CD4-positive, alpha-beta memory T cell (primary cell): ENCODE data around the gene PARD3B. TPM values are rescaled to one million over a fixed set of nuclear protein-coding genes. Genes with fewer than 3 reads are reported as not detected.

Experiments
- CTCF ChIA-PET: fragments of 350-600 bp; sonication (Branson Sonifier 250); formaldehyde crosslinking; loops from one replicate; lab custom pipeline; 2021; ENCODE audit warnings: inconsistent platforms; ENCODE audit not compliant: partially characterized antibody; lab: Charles Lee
- POLR2A ChIA-PET: fragments of 350-600 bp; sonication (Branson Sonifier 250); formaldehyde crosslinking; loops from one replicate; lab custom pipeline; 2021; ENCODE audit not compliant: partially characterized antibody; lab: Charles Lee
- DNase-seq, 5 donors: peaks; one replicate each; pipeline versions ENCODE4 v3.0.0 to v3.0.0-alpha.2; 2020 to 2022; ENCODE audit warnings: mixed read lengths in 1 of 5
- H3K27ac ChIP-seq: one replicate; pipeline ENCODE4 v1.7.0; 2013; ENCODE audit warnings: low read depth, low read length
- H3K27me3 ChIP-seq: 2 replicates; pipeline ENCODE4 v1.7.0; 2013; ENCODE audit warnings: mild to moderate bottlenecking, low read length, moderate library complexity; ENCODE audit not compliant: insufficient read depth
- H3K36me3 ChIP-seq: 2 replicates; pipeline ENCODE4 v1.7.0; 2013; ENCODE audit warnings: mild to moderate bottlenecking, low read length, moderate library complexity; ENCODE audit not compliant: insufficient read depth
- H3K4me1 ChIP-seq: 2 replicates; pipeline ENCODE4 v1.7.0; 2013; ENCODE audit warnings: mild to moderate bottlenecking, low read length, moderate library complexity; ENCODE audit not compliant: insufficient read depth
- H3K4me3 ChIP-seq, 2 donors: one replicate each; pipeline ENCODE4 v1.7.0; 2013; ENCODE audit warnings: low read length in 2 of 2, mild to moderate bottlenecking in 1 of 2
- H3K9me3 ChIP-seq, 2 donors: one replicate each; pipeline ENCODE4 v1.7.0; 2013; ENCODE audit warnings: low read length in 2 of 2, control low read depth in 1 of 2; ENCODE audit not compliant: control insufficient read depth in 1 of 2
- H3K27ac Mint-ChIP-seq, 7 donors: one replicate each; pipeline ENCODE4 v1.8.0; 2020 to 2021; ENCODE audit warnings: mixed read lengths in 7 of 7, mild to moderate bottlenecking in 6 of 7, inconsistent platforms in 3 of 7, moderate library complexity in 3 of 7
- H3K27me3 Mint-ChIP-seq, 2 donors: one replicate each; pipeline ENCODE4 v1.8.0; 2020 to 2021; ENCODE audit warnings: mixed read lengths in 2 of 2
- H3K36me3 Mint-ChIP-seq, 2 donors: one replicate each; pipeline ENCODE4 v1.8.0; 2020 to 2021; ENCODE audit warnings: mixed read lengths in 2 of 2, inconsistent platforms in 1 of 2, mild to moderate bottlenecking in 1 of 2
- H3K4me1 Mint-ChIP-seq, 4 donors: one replicate each; pipeline ENCODE4 v1.8.0; 2020 to 2021; ENCODE audit warnings: mixed read lengths in 4 of 4, mild to moderate bottlenecking in 1 of 4
- H3K4me3 Mint-ChIP-seq, 8 donors: one replicate each; pipeline ENCODE4 v1.8.0; 2020 to 2021; ENCODE audit warnings: mixed read lengths in 8 of 8, mild to moderate bottlenecking in 7 of 8, moderate library complexity in 6 of 8, inconsistent platforms in 3 of 8
- H3K9me3 Mint-ChIP-seq, 8 donors: one replicate each; pipeline ENCODE4 v1.8.0; 2020 to 2021; ENCODE audit warnings: mixed read lengths in 8 of 8, mild to moderate bottlenecking in 5 of 8, inconsistent platforms in 3 of 8, moderate library complexity in 1 of 8
- intact Hi-C: fragments of 100-400 bp; cut with micrococcal nuclease; formaldehyde crosslinking; loops from one replicate; pipeline ENCODE4 v1.15.1; 2023
- polyA plus RNA-seq, 2 donors: library from polyadenylated mRNA; unstranded; fragments of 300-500 nt; fragmentation: Illumina TruSeq; gene quantifications; one replicate each; pipeline ENCODE4 v1.2.3, GENCODE V29; 2021
- total RNA-seq, 2 experiments: library from RNA; stranded (reverse); gene quantifications; one replicate each; pipeline ENCODE4 v1.2.3, GENCODE V29; 2021

Gene PARD3B
- total and polyA plus RNA-seq, 4 experiments from 2014 or later = 0.44 to 1.3 (median 1.2) TPM; not detected in 1

DNA sequence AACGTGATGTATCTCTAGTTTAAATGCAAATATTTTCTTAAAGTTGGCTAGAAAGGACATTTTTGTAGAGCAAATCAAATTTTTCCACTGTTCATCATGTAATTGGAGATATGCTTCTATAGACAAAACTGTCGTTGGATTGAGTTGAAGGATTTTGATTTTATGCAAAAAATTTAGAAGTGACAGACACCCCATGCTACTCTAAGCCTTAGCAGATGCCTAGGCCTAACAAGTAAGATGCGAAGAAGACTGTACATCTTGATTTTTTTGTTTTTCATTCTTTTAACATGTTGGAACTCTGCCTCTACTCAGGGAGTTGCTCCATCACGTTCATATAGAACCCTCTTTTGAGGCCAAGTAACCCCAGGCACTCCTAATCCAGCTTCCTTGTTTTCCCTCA lies 331.0 kb downstream of the PARD3B start:
- H3K27me3 ChIP-seq = no peaks in the 10 kb centered on the region
- no peak for DNase-seq
- no peak overlapping the region for H3K4me3 ChIP-seq
- intact Hi-C loops = no loop called here
- H3K27ac ChIP-seq = no peak overlapping the region
- no peaks in the 10 kb centered on the region for H3K27me3 Mint-ChIP-seq
- POLR2A ChIA-PET = interaction anchor here (1.1 kb wide), 1 partner anchor 254 kb away, joined by 3 read pairs; no protein-coding TSS in a partner anchor
- peaks cover 51% of the 10 kb centered on the region for H3K4me1 ChIP-seq
- CTCF ChIA-PET = no interaction called here
- no peaks in the 10 kb centered on the region for H3K36me3 ChIP-seq
- peaks cover 0 to 2% of the 10 kb centered on the region in 2 donors for H3K36me3 Mint-ChIP-seq
- no peak overlapping the region for H3K4me3 Mint-ChIP-seq
- peaks cover 0 to 5% (median 1%) of the 10 kb centered on the region in 8 donors for H3K9me3 Mint-ChIP-seq
- no peaks in the 10 kb centered on the region for H3K9me3 ChIP-seq
- H3K4me1 Mint-ChIP-seq = peaks cover 25 to 65% (median 47%) of the 10 kb centered on the region in 4 donors
- no peak overlapping the region for H3K27ac Mint-ChIP-seq

DNA sequence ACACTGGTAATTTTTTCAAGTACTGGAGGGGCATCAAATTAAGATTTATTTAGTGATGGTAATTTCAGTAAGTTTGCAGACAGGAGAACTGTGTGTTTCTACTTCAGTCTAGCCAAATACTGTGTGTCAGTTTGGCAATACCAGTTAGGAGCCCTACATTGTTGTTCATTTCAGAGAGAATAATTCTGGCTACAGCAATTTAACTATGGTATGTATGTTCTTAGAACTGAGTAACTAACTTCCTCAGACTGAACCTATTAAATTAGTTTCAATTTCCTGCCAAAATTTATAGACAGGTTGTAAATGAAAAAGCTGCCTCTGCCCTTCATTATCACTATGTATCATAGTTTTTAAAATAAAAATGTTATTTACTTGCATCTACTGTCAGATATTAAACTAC lies 332.4 kb downstream of the PARD3B start:
- intact Hi-C loops = no loop called here
- no peak overlapping the region for H3K27ac ChIP-seq

DNA sequence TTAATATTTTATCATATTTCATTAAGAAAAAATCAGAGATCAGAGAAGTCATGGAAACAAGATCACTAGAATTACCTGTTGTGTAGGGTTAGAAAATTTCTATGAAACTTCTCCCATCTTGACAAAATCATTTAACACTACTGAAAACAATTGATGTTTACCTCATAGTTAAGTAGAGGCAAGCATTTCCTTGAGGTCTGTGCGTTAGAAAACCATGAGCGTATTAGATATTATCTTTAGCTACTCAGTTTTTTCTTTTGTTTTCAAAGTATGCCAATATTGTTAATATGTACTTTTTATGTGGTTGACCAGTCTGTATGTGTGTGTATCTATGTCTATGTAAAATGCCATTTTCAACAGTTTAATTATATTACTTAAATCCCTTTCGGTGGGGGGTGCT lies 335.7 kb downstream of the PARD3B start:
- no peaks in the 10 kb centered on the region for H3K36me3 ChIP-seq
- Mint-ChIP-seq H3K9me3 (peaks cover 0 to 3% (median 0%) of the 10 kb centered on the region in 8 donors), H3K36me3 (peaks cover 0 to 3% of the 10 kb centered on the region in 2 donors), H3K4me3 (peak overlapping the region; percentile 11 to 79 (median 71)), H3K27me3 (no peaks in the 10 kb centered on the region), H3K27ac (peak overlapping the region; percentile 81 to 96 (median 92)), H3K4me1 (peaks cover 24 to 65% (median 41%) of the 10 kb centered on the region in 4 donors)
- intact Hi-C loops = loop anchor here (2.0 kb wide), 2 partner anchors 68 to 86 kb away; no protein-coding TSS in a partner anchor
- no peak overlapping the region for H3K27ac ChIP-seq
- H3K27me3 ChIP-seq = no peaks in the 10 kb centered on the region
- H3K4me3 ChIP-seq = no peak overlapping the region
- ChIA-PET CTCF (interaction anchor here (1.1 to 3.0 kb wide), 7 partner anchors 8 to 887 kb away, joined by 3 to 13 read pairs (median 6); no protein-coding TSS in a partner anchor), POLR2A (interaction anchor here (0.7 to 4.3 kb wide), 11 partner anchors 8 to 171 kb away, joined by 3 to 41 read pairs (median 4); no protein-coding TSS in a partner anchor)
- peak in 3 of 5 donors; percentile 18 to 34 (median 28) for DNase-seq
- peaks cover 55% of the 10 kb centered on the region for H3K4me1 ChIP-seq
- H3K9me3 ChIP-seq = no peaks in the 10 kb centered on the region

More for the DNA sequence above, 332.4 kb downstream of the PARD3B start:
- peak overlapping the region in 2 of 8 donors; percentile 40 to 41 for H3K4me3 Mint-ChIP-seq
- Histone ChIP-seq H3K27me3 (no peaks in the 10 kb centered on the region), H3K4me3 (no peak overlapping the region), H3K4me1 (peaks cover 54% of the 10 kb centered on the region), H3K9me3 (no peaks in the 10 kb centered on the region), H3K36me3 (no peaks in the 10 kb centered on the region)
- H3K36me3 Mint-ChIP-seq = peaks cover 0 to 2% of the 10 kb centered on the region in 2 donors
- POLR2A ChIA-PET = interaction anchor here (1.2 kb wide), 1 partner anchor 90 kb away, joined by 7 read pairs; no protein-coding TSS in a partner anchor
- peak overlapping the region in 4 of 7 donors; percentile 2 to 74 (median 12) for H3K27ac Mint-ChIP-seq
- H3K9me3 Mint-ChIP-seq = peaks cover 0 to 5% (median 1%) of the 10 kb centered on the region in 8 donors
- CTCF ChIA-PET = interaction anchor here (0.6 to 2.2 kb wide), 5 partner anchors 11 to 801 kb away, joined by 3 to 9 read pairs (median 8); no protein-coding TSS in a partner anchor
- no peak for DNase-seq
- H3K4me1 Mint-ChIP-seq = peaks cover 25 to 67% (median 49%) of the 10 kb centered on the region in 4 donors
- no peaks in the 10 kb centered on the region for H3K27me3 Mint-ChIP-seq

DNA sequence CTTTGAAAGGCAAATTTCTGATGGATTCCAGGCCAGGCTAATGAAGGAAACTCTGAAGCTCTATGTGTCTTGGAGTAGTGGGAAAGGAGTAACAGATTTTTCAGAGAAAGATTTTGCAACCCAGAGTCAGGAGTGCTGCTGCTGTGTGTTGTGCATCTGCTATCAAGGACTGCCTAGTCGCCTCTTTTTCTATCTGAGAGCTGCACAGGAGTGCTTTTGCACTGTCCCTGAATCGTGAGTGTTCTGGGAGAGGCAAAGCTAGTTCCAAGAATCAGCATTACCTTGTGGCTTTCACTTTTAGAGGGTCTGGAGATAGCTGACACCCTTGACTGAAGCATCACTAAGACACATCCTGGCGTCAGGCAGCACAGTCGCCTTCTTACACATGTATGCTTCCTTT lies 336.4 kb downstream of the PARD3B start:
- peak in 1 of 5 donors; percentile 13 for DNase-seq
- H3K4me1 ChIP-seq = peaks cover 55% of the 10 kb centered on the region
- intact Hi-C loops = loop anchor here (2.0 kb wide), 2 partner anchors 67 to 85 kb away; no protein-coding TSS in a partner anchor
- ChIA-PET CTCF (interaction anchor here (1.1 to 3.0 kb wide), 7 partner anchors 8 to 886 kb away, joined by 3 to 13 read pairs (median 6); no protein-coding TSS in a partner anchor), POLR2A (interaction anchor here (0.6 to 4.3 kb wide), 12 partner anchors 9 to 805 kb away, joined by 3 to 41 read pairs (median 4); no protein-coding TSS in a partner anchor)
- Mint-ChIP-seq H3K36me3 (peaks cover 0 to 3% of the 10 kb centered on the region in 2 donors), H3K9me3 (peaks cover 0 to 3% (median 0%) of the 10 kb centered on the region in 8 donors), H3K4me1 (peaks cover 24 to 66% (median 40%) of the 10 kb centered on the region in 4 donors), H3K4me3 (peak overlapping the region; percentile 1 to 79 (median 71)), H3K27ac (peak overlapping the region; percentile 81 to 96 (median 92)), H3K27me3 (no peaks in the 10 kb centered on the region)
- H3K4me3 ChIP-seq = peak overlapping the region in 1 of 2 donors; percentile 1
- peak overlapping the region; percentile 28 for H3K27ac ChIP-seq
- H3K36me3 ChIP-seq = no peaks in the 10 kb centered on the region
- no peaks in the 10 kb centered on the region for H3K9me3 ChIP-seq
- no peaks in the 10 kb centered on the region for H3K27me3 ChIP-seq

DNA sequence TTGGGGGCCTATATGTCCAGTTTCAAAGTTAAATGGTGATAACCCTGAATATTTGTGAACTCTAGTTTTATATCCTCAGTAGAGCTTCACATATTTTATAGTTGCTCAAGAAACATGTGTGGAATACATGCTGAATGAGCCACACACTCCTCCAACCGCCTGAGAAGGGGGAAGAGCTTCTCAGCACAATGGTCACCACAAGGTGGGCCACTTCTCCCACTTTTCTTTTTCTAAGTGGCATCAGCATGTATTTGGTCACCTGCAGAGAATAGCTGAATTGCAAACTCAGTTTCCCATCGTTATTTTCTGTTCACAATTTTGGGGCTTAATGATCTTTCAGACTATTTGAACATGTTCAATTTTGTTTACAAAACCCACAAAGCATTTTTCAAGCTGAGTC lies 340.5 kb downstream of the PARD3B start:
- Histone ChIP-seq H3K27me3 (no peaks in the 10 kb centered on the region), H3K36me3 (no peaks in the 10 kb centered on the region), H3K4me1 (peaks cover 22% of the 10 kb centered on the region), H3K27ac (no peak overlapping the region), H3K9me3 (no peaks in the 10 kb centered on the region), H3K4me3 (no peak overlapping the region)
- CTCF ChIA-PET = interaction anchor here (0.8 to 1.6 kb wide), 7 partner anchors 10 to 793 kb away, joined by 3 to 6 read pairs (median 4); no protein-coding TSS in a partner anchor
- Mint-ChIP-seq H3K4me1 (peaks cover 17 to 43% (median 23%) of the 10 kb centered on the region in 4 donors), H3K9me3 (peaks cover 0 to 3% (median 0%) of the 10 kb centered on the region in 8 donors), H3K4me3 (no peak overlapping the region), H3K36me3 (peaks cover 0 to 8% of the 10 kb centered on the region in 2 donors), H3K27me3 (no peaks in the 10 kb centered on the region), H3K27ac (peak overlapping the region in 1 of 7 donors; percentile 6)
- no peak for DNase-seq
- POLR2A ChIA-PET = interaction anchor here (1.0 to 3.3 kb wide), 3 partner anchors 10 to 85 kb away, joined by 3 to 10 read pairs (median 4); no protein-coding TSS in a partner anchor
- intact Hi-C loops = no loop called here

DNA sequence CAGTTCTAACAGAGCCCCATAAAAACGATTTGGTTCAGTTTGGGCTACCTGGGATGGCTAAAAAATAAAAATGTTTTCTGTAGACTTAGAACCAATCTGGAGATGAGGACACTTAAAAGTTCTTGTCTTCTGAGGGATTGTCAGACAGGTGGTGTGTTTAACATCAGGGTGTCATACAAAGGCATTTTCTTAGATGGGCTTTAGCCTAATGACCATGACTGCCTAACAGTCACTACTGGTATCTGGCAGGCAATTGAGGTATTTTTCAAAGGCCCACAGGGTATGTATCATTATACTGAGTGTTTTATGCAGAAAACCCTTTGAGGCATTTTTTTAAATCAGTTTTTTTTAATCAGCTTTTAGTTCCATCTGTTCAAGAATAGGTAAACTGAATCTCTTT lies 341.4 kb downstream of the PARD3B start:
- peaks cover 0 to 3% (median 0%) of the 10 kb centered on the region in 8 donors for H3K9me3 Mint-ChIP-seq
- peaks cover 0 to 8% of the 10 kb centered on the region in 2 donors for H3K36me3 Mint-ChIP-seq
- Histone ChIP-seq H3K4me1 (peaks cover 12% of the 10 kb centered on the region), H3K36me3 (no peaks in the 10 kb centered on the region), H3K4me3 (no peak overlapping the region), H3K27me3 (no peaks in the 10 kb centered on the region), H3K27ac (no peak overlapping the region), H3K9me3 (no peaks in the 10 kb centered on the region)
- intact Hi-C loops = no loop called here
- no peak overlapping the region for H3K4me3 Mint-ChIP-seq
- H3K4me1 Mint-ChIP-seq = peaks cover 7 to 33% (median 13%) of the 10 kb centered on the region in 4 donors
- H3K27ac Mint-ChIP-seq = no peak overlapping the region
- no peak for DNase-seq
- POLR2A ChIA-PET = no interaction called here
- CTCF ChIA-PET = interaction anchor here (0.8 to 1.4 kb wide), 3 partner anchors 9 to 790 kb away, joined by 3 read pairs; no protein-coding TSS in a partner anchor
- H3K27me3 Mint-ChIP-seq = no peaks in the 10 kb centered on the region

DNA sequence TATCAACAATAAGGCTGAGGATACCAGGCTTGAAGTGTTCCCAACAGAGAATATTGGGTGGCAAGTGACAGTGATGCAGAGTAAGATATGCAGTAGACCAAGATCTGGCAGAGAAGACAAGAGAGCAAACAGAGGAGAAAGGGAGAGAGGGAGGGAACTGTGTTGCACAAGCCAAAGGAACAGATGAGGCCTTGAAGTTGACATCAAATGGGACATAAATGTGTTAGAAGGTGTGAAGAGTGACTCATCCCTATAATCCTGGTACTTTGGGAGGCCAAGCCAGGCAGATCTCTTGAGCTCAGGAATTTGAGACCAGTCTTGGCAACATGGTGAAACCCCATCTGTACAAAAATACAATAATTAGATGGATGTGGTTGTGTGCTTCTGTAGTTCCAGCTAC lies 342.9 kb downstream of the PARD3B start:
- no peaks in the 10 kb centered on the region for H3K27me3 ChIP-seq
- no peaks in the 10 kb centered on the region for H3K9me3 ChIP-seq
- no peak overlapping the region for H3K4me3 ChIP-seq
- intact Hi-C loops = no loop called here
- no peak for DNase-seq
- H3K27ac ChIP-seq = no peak overlapping the region
- Mint-ChIP-seq H3K4me1 (peaks cover 3 to 24% (median 6%) of the 10 kb centered on the region in 4 donors), H3K27me3 (no peaks in the 10 kb centered on the region), H3K27ac (peak overlapping the region in 1 of 7 donors; percentile 68), H3K36me3 (peaks cover 0 to 8% of the 10 kb centered on the region in 2 donors), H3K4me3 (no peak overlapping the region), H3K9me3 (peaks cover 0 to 3% (median 0%) of the 10 kb centered on the region in 8 donors)
- ChIA-PET CTCF (interaction anchor here (0.6 to 2.5 kb wide), 4 partner anchors 9 to 791 kb away, joined by 3 to 8 read pairs (median 6); no protein-coding TSS in a partner anchor), POLR2A (interaction anchor here (0.8 to 2.0 kb wide), 4 partner anchors 8 to 79 kb away, joined by 3 to 9 read pairs (median 6); no protein-coding TSS in a partner anchor)
- H3K4me1 ChIP-seq = peaks cover 10% of the 10 kb centered on the region
- no peaks in the 10 kb centered on the region for H3K36me3 ChIP-seq
